ENCODE results near the gene PXMP2.
"Not testable (repeated sequence)": the region's sequence is repeated elsewhere in the genome, so short reads cannot be mapped to it uniquely, and the experiment has no call there.

The PXMP2 gene

DNA sequence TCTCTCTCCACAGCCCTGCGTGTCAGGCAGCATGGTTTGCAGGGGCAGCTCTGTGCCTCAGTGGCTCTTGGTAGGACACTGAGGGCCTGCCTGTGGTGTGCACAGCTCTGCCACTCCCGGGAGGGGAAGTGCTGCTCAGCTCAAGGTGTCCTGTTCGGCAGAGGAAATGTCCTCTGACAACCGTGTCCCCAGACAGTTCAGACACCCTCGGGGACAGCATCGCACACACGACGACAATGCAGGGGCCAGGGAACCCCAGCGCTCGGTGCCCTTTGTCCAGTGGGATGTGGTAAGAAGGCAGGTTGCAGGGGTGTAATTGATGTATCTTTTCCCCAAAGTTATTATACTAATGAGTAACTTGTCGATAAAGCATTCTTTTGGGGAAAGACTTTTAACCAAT, 60.0 kb downstream of the PXMP2 start:
- Histone ChIP-seq H3K36me3 (replicated peaks) (peaks cover 90% of the 10 kb centered on the region), H3K27ac (no peak overlapping the region)
- in situ Hi-C loops (cut with HindIII; ENCODE audit: low pct_ligation_motif_present, low sequenced_read_pairs): no loop called here

DNA sequence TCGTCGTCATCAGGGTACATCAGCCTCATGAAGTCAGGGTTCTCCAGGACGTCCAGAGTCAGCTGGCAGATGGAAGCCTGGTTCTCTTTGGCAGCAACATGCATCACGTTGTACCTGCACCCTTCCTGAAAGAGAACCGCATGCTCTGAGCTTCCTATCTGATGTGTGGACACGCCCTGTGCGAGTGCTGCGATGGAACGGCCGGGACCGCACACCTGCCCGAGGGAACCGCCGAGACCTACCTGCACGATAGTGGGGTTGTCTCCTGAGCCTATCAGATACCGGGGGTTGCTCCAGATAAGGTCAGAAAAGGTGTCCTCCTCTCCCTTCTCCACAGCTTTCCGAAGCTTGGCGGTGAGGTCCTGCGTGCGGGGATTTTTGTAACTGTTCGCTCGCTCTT, 60.5 kb downstream of the PXMP2 start:
- H3K27me3 ChIP-seq (replicated peaks): no peaks in the 10 kb centered on the region
- TF ChIP-seq, protein P1, sequence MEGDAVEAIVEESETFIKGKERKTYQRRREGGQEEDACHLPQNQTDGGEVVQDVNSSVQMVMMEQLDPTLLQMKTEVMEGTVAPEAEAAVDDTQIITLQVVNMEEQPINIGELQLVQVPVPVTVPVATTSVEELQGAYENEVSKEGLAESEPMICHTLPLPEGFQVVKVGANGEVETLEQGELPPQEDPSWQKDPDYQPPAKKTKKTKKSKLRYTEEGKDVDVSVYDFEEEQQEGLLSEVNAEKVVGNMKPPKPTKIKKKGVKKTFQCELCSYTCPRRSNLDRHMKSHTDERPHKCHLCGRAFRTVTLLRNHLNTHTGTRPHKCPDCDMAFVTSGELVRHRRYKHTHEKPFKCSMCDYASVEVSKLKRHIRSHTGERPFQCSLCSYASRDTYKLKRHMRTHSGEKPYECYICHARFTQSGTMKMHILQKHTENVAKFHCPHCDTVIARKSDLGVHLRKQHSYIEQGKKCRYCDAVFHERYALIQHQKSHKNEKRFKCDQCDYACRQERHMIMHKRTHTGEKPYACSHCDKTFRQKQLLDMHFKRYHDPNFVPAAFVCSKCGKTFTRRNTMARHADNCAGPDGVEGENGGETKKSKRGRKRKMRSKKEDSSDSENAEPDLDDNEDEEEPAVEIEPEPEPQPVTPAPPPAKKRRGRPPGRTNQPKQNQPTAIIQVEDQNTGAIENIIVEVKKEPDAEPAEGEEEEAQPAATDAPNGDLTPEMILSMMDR (IDR thresholded peaks at IDR 0.05; ENCODE audit: low read depth, low read length, missing control alignments): no peak
- no peak overlapping the region for H3K4me3 ChIP-seq (ENCODE audit: low read depth, low read length)
- H3K36me3 ChIP-seq (replicated peaks): peaks cover 92% of the 10 kb centered on the region
- DNase-seq: no peak
- in situ Hi-C loops (cut with HindIII; ENCODE audit: low pct_ligation_motif_present, low sequenced_read_pairs): no loop called here
- no peak overlapping the region for H3K27ac ChIP-seq

More for the DNA sequence above, 60.0 kb downstream of the PXMP2 start:
- TF ChIP-seq, protein P1 (IDR thresholded peaks at IDR 0.05; ENCODE audit: low read depth, low read length, missing control alignments): no peak
- Histone ChIP-seq H3K4me3 (ENCODE audit: low read depth, low read length) (no peak overlapping the region), H3K27me3 (replicated peaks) (no peaks in the 10 kb centered on the region)
- DNase-seq: no peak

DNA sequence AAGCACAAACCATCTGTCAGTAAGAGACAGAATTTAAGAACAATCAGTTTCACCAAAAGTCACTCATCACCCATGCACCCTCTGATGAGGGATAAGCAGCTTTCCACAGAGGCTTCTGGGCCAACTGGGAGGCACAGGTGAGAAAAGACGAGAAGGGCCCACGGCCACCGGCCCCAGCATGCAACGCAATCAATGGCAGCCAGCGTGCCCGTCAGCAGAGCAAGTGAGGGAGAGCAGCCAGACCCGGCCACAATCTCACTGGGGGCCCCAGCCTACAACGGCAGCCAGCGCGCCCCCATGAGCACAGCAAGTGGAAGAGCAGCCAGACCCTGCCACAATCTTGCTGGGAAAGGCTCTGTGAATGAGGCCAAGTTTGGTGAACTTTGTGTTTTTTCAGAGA, 60.9 kb downstream of the PXMP2 start:
- Histone ChIP-seq H3K27ac (no peak overlapping the region), H3K36me3 (replicated peaks) (peaks cover 92% of the 10 kb centered on the region), H3K4me3 (ENCODE audit: low read depth, low read length) (no peak overlapping the region), H3K27me3 (replicated peaks) (no peaks in the 10 kb centered on the region)
- in situ Hi-C loops (cut with HindIII; ENCODE audit: low pct_ligation_motif_present, low sequenced_read_pairs): no loop called here
- TF ChIP-seq, protein P1 (IDR thresholded peaks at IDR 0.05; ENCODE audit: low read depth, low read length, missing control alignments): no peak
- no peak for DNase-seq

DNA sequence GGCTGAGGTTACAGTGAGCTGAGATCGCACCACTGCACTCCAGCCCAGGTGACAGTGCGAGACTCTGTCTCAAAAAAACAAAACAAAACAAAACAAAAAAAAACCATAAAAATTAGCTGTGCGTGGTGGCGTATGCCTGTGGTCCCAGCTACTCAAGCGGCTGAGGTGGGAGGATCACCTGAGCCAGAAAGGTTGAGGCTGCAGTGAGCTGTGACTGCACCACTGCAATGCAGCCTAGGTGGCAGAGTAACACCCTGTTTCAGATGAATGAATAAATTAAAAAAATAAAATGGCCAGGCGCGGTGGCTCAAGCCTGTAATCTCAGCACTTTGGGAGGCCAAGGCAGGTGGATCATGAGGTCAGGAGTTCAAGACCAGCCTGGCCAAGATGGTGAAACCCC, 66.3 kb downstream of the PXMP2 start:
- H3K27ac ChIP-seq; H3K4me3 ChIP-seq (ENCODE audit: low read depth, low read length); H3K27me3 ChIP-seq (replicated peaks); in situ Hi-C loops (cut with HindIII; ENCODE audit: low pct_ligation_motif_present, low sequenced_read_pairs); DNase-seq: not testable (repeated sequence)
- H3K36me3 ChIP-seq (replicated peaks): peaks cover 85% of the 10 kb centered on the region

- Histone ChIP-seq H3K27me3 (replicated peaks) (no peaks in the 10 kb centered on the region), H3K4me3 (ENCODE audit: low read depth, low read length) (no peak overlapping the region), H3K27ac (no peak overlapping the region), H3K36me3 (replicated peaks) (peaks cover 78% of the 10 kb centered on the region)
- DNase-seq: no peak
- in situ Hi-C loops (cut with HindIII; ENCODE audit: low pct_ligation_motif_present, low sequenced_read_pairs): no loop called here
- TF ChIP-seq, protein P1 (IDR thresholded peaks at IDR 0.05; ENCODE audit: low read depth, low read length, missing control alignments): no peak
Measured at GRCh38 chr12:132754160-132754932, 67.0 kb downstream of the PXMP2 start.
